HUES48 (cell line): ENCODE measurements around the gene POU4F2.

Experiments used
- H3K27ac ChIP-seq: one replicate; pipeline ENCODE4 v1.7.0; 2013; ENCODE audit warnings: low read depth, low read length, inconsistent platforms
- H3K27me3 ChIP-seq: 2 replicates; pipeline ENCODE4 v1.6.1; 2013; ENCODE audit warnings: mild to moderate bottlenecking, low read length; ENCODE audit not compliant: control insufficient read depth, insufficient read depth
- H3K36me3 ChIP-seq: 2 replicates; pipeline ENCODE4 v1.6.1; 2013; ENCODE audit warnings: low read length; ENCODE audit not compliant: control insufficient read depth, insufficient read depth
- H3K4me1 ChIP-seq: 2 replicates; pipeline ENCODE4 v1.6.1; 2013; ENCODE audit warnings: mild to moderate bottlenecking, low read length; ENCODE audit not compliant: control insufficient read depth, insufficient read depth
- H3K4me3 ChIP-seq: 2 replicates; pipeline ENCODE4 v1.5.1; 2013; ENCODE audit warnings: mild to moderate bottlenecking, low read depth, low read length
- H3K9ac ChIP-seq: 2 replicates; pipeline ENCODE4 v1.6.1; 2013; ENCODE audit warnings: mild to moderate bottlenecking, low read depth, low read length, moderate library complexity
- H3K9me3 ChIP-seq: 2 replicates; pipeline ENCODE4 v1.6.1; 2013; ENCODE audit warnings: low read length; ENCODE audit not compliant: control insufficient read depth, insufficient read depth

The POU4F2 gene

GRCh38 chr4:146638786-146639505 lies at the start of gene POU4F2:
TSS of gene POU4F2 (plus strand) at chr4:146638893. CDS start at chr4:146639141, 248 bp downstream.
- Histone ChIP-seq H3K4me3 (peak within 1 kb of the TSS; percentile 63), H3K4me1 (peaks cover 10% of the 10 kb centered on the region), H3K27ac (no peak within 1 kb of the TSS), H3K36me3 (no peaks in the 10 kb centered on the region), H3K27me3 (peaks cover 100% of the 10 kb centered on the region), H3K9ac (no peak within 1 kb of the TSS), H3K9me3 (no peaks in the 10 kb centered on the region)

GRCh38 chr4:146590801-146591200 lies 47.9 kb upstream of the POU4F2 start:
- no peak overlapping the region for H3K27ac ChIP-seq
- H3K9ac ChIP-seq, result no peak overlapping the region
- H3K4me1 ChIP-seq, result no peaks in the 10 kb centered on the region

GRCh38 chr4:146592019-146592418 lies 46.7 kb upstream of the POU4F2 start:
- no peaks in the 10 kb centered on the region for H3K4me1 ChIP-seq
- no peak overlapping the region for H3K4me3 ChIP-seq

More at GRCh38 chr4:146590801-146591200, 47.9 kb upstream of the POU4F2 start:
- Histone ChIP-seq H3K27me3 (no peaks in the 10 kb centered on the region), H3K36me3 (no peaks in the 10 kb centered on the region), H3K9me3 (peaks cover 3% of the 10 kb centered on the region), H3K4me3 (no peak overlapping the region)

DNA sequence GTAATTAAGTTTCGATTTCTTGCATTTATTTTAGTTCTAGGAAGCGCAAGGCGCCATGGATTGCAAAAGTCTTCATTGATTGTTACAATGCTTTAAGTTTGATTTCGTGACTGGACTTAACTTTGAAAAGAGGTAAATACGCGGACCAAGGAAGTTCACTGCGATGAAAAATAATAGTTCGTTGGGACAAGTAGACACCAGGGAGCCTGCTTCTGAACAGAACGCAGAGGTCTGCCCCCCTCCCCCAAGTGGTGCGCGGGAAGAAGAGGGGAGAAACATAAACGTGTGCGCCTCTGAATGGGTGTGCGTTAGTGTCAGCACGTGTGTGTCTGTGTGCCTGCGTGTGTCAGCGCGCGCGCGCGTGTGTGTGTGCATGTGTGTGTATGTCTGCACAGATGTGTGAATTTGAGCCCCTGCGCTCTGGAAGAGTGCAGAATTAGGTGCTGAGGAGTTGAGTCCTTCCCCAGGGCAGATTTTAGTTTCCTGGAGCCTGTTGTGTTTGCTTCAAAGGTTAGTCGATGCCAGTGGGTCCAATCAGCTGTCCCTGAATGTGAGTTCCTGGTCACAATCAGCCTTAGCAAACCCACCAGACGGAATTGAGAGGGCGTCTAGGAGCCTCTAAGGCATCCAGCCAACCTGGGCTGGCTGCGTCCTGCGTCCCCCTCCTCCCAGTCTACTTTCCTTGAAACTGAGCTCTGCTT lies 5.8 kb upstream of the POU4F2 start:
- H3K9me3 ChIP-seq, result no peaks in the 10 kb centered on the region
- no peak overlapping the region for H3K27ac ChIP-seq
- peaks cover 100% of the 10 kb centered on the region for H3K27me3 ChIP-seq
- H3K4me3 ChIP-seq, result peak overlapping the region; percentile 20
- no peak overlapping the region for H3K9ac ChIP-seq
- H3K4me1 ChIP-seq, result peaks cover 3% of the 10 kb centered on the region; the same call in 1 of the 2 replicates
- H3K36me3 ChIP-seq, result no peaks in the 10 kb centered on the region

More at GRCh38 chr4:146592019-146592418, 46.7 kb upstream of the POU4F2 start:
- Histone ChIP-seq H3K27ac (no peak overlapping the region), H3K36me3 (no peaks in the 10 kb centered on the region), H3K9me3 (peaks cover 4% of the 10 kb centered on the region), H3K9ac (no peak overlapping the region), H3K27me3 (no peaks in the 10 kb centered on the region)

GRCh38 chr4:146633471-146633800 lies 5.3 kb upstream of the POU4F2 start:
- Histone ChIP-seq H3K4me1 (peaks cover 3% of the 10 kb centered on the region; the same call in 1 of the 2 replicates), H3K27me3 (peaks cover 100% of the 10 kb centered on the region), H3K4me3 (peak overlapping the region; percentile 5; the same call in 1 of the 2 replicates), H3K27ac (no peak overlapping the region), H3K9me3 (no peaks in the 10 kb centered on the region), H3K9ac (no peak overlapping the region), H3K36me3 (no peaks in the 10 kb centered on the region)

- Histone ChIP-seq H3K27ac (no peak overlapping the region), H3K4me3 (no peak overlapping the region), H3K9ac (no peak overlapping the region), H3K4me1 (peaks cover 6% of the 10 kb centered on the region), H3K9me3 (no peaks in the 10 kb centered on the region), H3K36me3 (no peaks in the 10 kb centered on the region), H3K27me3 (peaks cover 100% of the 10 kb centered on the region)
Measured at GRCh38 chr4:146634825-146635224, 3.9 kb upstream of the POU4F2 start.

- Histone ChIP-seq H3K4me3 (peak overlapping the region; percentile 63), H3K27me3 (peaks cover 100% of the 10 kb centered on the region), H3K27ac (no peak overlapping the region), H3K36me3 (no peaks in the 10 kb centered on the region), H3K9ac (no peak overlapping the region), H3K4me1 (peaks cover 11% of the 10 kb centered on the region), H3K9me3 (no peaks in the 10 kb centered on the region)
Measured at GRCh38 chr4:146637621-146638332, 916 bp upstream of the POU4F2 start.

- no peak overlapping the region for H3K27ac ChIP-seq
- H3K4me3 ChIP-seq, result peak overlapping the region; percentile 63
- H3K9ac ChIP-seq, result no peak overlapping the region
- peaks cover 10% of the 10 kb centered on the region for H3K4me1 ChIP-seq
- no peaks in the 10 kb centered on the region for H3K9me3 ChIP-seq
- peaks cover 100% of the 10 kb centered on the region for H3K27me3 ChIP-seq
- H3K36me3 ChIP-seq, result no peaks in the 10 kb centered on the region
Measured at GRCh38 chr4:146638333-146638785, 334 bp upstream of the POU4F2 start.

DNA sequence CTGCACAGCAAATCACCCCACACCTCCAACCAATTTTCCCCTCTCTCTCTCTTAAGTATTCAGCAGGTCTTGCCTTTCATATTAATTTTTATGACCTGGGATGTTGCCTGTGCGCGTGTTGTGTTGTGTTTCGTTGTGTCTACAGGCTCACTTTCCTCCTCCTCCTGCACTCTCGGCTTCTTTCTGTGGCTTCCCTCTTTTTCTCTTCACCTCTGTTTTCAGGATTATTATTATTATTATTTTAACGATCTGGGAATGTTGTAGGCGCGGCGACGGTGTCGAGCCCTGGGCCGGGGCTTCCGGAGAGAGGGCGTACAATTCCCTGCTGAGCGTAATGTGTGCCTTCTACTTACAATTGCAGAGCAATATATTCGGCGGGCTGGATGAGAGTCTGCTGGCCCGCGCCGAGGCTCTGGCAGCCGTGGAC lies 826 bp downstream of the POU4F2 start:
- H3K27me3 ChIP-seq, result peaks cover 100% of the 10 kb centered on the region
- no peak overlapping the region for H3K9ac ChIP-seq

GRCh38 chr4:146640021-146640464 lies 1.4 kb downstream of the POU4F2 start:
- Histone ChIP-seq H3K27me3 (peaks cover 100% of the 10 kb centered on the region), H3K9ac (no peak overlapping the region), H3K9me3 (no peaks in the 10 kb centered on the region)

More for the DNA sequence above, 826 bp downstream of the POU4F2 start:
- H3K4me1 ChIP-seq, result peaks cover 10% of the 10 kb centered on the region
- H3K9me3 ChIP-seq, result no peaks in the 10 kb centered on the region
- peak overlapping the region; percentile 43; the same call in 1 of the 2 replicates for H3K4me3 ChIP-seq
- H3K27ac ChIP-seq, result no peak overlapping the region
- H3K36me3 ChIP-seq, result no peaks in the 10 kb centered on the region

More at GRCh38 chr4:146640021-146640464, 1.4 kb downstream of the POU4F2 start:
- peaks cover 10% of the 10 kb centered on the region for H3K4me1 ChIP-seq
- no peaks in the 10 kb centered on the region for H3K36me3 ChIP-seq
- H3K4me3 ChIP-seq, result peak overlapping the region; percentile 42; the same call in 1 of the 2 replicates
- H3K27ac ChIP-seq, result no peak overlapping the region
